Dermis microvascular lymphatic vessel endothelial cell (primary cell): ENCODE measurements around the gene TKFC. TPM values are rescaled to one million over a fixed set of nuclear protein-coding genes. Genes with fewer than 3 reads are reported as not detected.
A peak's percentile ranks its signal among the peaks of the same experiment; 100 is the strongest.

Experiments
- DNase-seq, 2 donors: peaks; one replicate each; pipeline versions ENCODE4 v3.0.0 to v3.0.0-alpha.2; 2010; ENCODE audit warnings: low read depth in 2 of 2
- total RNA-seq: library from RNA; depleted of rRNA; stranded (reverse); fragments of >200 nt; gene quantifications from 2 replicates; pipeline ENCODE4 v1.2.1, GENCODE V29; 2014

TKFC gene
- total RNA-seq, 1 donor from 2014 or later, result 13.2 TPM

DNA sequence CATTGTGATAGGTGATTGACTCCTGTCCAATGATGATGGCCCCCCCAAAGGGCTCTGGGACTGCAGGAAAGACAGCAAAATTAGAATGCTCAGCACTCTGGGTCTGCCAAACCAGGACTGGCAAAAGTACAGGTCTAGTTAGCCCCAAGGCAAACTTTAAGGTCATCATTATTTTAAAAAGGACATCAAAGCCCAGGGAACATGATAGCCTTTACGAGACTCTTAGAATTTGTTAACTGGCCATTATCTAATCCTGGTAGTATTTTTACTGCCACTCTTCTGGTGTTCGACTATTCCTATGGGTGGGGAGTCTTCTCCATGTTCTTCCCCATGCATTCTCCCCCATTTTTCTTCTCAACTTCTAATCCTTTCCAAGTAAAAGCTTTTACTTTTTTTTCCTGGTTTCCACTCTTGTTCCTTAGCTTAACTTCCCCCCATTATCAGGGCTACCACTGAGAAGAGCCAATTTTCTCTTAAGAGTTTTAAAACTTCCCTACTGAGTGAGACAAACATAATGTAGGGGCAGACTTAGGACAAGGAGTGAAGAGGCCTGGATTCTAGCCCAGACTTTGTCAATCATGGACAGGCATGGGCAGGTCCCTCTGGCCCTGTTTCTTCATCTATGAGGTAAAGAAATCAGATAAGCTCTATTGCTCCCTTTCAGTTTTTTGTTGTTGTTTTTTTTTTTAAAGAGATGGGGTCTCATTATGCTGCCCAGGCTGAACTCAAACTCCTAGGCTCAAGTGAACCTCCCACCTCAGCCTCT lies 7.2 kb upstream of the TKFC start:
- no peak for DNase-seq

GRCh38 chr11:61327669-61328071 lies 5.4 kb upstream of the TKFC start:
- DNase-seq, result no peak

DNA sequence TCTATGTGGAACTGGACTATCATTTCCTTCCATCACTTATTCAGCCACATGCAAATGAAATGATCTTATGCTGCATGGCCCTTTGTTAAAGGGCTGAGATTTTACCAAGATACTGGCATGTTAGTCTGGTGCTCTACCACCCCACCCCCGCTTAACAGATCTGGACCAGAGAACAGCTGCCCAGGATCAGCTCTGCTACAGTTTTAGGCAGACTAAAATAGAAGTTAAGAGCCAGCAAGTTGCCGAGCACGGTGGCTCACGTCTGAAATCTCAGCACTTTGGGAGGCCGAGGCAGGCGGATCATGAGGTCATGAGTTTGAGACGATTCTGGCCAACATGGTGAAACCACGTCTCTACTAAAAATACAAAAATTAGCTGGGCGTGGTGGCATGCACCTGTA lies 4.7 kb upstream of the TKFC start:
- no peak for DNase-seq

GRCh38 chr11:61329871-61330270 lies 3.2 kb upstream of the TKFC start:
- no peak for DNase-seq

GRCh38 chr11:61331651-61332050 lies 1.4 kb upstream of the TKFC start:
- DNase-seq, result no peak

- DNase-seq, result peak in 1 of 2 donors; percentile 42
Observed at GRCh38 chr11:61332281-61332796, 689 bp upstream of the TKFC start.

DNA sequence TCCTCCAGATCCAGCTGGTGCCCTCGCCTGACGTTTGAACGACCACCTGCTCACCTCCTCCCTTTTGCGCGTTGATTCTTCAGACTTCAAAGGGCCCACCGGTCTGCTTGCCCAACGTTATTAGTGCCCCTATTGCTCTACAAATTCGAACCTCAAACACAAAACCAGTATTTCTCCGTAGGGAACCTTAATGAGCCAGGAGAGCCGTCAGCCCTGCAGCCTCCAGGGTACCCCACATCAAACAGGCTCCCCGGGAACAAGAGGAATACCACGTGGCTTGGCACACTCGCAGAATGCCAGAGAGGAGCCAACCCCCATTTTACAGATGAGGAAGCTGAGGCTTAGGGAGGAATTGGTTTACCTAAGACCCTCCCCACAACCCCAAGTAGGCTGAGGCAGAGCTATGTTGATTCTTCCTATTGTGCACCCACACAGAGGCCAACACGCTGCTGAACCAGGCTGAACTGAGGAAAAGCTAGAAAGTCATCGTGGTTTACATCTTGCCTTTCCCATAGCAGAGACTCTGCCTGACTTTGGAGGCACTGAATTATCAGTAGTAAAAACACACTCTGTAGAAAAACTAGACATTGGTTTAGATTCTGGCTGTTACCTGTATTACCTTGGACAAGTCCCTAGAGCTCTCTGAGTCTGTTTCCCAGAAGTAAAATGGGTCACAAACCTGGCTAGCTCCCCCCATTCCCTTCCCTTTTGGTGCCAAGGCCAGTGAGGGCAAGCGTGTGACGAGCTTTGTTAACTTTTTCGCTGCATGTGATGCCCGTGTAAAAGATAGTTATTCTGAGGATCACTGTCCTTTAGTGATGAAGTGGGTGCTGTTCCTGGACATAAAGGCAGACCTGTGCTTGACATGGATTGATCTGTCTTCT lies 764 bp downstream of the TKFC start:
- DNase-seq, result no peak

DNA sequence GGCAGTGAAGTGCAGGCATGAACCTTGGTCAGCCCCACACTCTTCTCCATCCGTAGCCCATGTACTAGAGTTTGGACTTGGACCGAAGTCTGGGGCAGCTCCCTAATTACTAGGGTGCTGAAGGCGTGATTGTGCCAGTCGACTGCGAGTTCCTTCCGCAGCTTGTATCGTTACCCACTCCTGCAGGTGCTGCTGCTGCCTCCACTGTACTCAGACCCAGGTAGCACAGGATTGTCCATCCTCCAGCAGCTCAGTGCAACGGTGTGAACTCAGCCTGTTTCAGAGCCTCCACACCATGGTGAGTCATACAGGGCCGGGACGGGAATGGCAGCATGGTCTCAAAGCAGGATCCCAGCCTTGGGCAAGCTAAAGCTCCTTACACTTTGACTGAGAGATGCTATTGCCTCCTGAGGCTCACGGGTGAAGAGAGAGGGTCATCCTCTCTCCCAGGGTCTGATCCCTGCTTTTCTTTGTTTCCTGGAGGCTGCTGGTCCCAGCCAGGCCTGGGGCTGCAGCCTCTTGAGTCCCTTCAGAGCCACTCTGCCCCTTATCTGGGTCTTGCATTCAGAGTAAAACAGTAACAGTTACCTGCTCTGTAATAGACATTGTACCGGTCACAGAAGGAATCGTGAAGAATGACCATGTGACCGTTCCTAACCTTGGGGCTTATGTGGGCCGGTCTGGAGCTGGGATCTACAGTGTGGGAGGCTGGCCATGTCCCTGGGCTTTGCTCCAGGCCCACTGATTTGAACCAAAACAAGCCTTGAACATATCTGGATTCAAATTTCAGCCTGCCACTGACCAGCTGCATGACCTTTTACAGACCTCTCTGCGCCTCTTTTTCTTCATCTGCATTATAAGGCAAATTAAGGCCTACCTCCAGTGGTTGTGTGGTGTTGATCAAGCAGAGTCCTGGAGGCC lies 1.7 kb downstream of the TKFC start:
- no peak for DNase-seq

GRCh38 chr11:61335355-61335710 lies 2.3 kb downstream of the TKFC start:
- DNase-seq, result no peak

GRCh38 chr11:61336171-61336935 lies 3.3 kb downstream of the TKFC start:
- peak; percentile 64 to 80 for DNase-seq

DNA sequence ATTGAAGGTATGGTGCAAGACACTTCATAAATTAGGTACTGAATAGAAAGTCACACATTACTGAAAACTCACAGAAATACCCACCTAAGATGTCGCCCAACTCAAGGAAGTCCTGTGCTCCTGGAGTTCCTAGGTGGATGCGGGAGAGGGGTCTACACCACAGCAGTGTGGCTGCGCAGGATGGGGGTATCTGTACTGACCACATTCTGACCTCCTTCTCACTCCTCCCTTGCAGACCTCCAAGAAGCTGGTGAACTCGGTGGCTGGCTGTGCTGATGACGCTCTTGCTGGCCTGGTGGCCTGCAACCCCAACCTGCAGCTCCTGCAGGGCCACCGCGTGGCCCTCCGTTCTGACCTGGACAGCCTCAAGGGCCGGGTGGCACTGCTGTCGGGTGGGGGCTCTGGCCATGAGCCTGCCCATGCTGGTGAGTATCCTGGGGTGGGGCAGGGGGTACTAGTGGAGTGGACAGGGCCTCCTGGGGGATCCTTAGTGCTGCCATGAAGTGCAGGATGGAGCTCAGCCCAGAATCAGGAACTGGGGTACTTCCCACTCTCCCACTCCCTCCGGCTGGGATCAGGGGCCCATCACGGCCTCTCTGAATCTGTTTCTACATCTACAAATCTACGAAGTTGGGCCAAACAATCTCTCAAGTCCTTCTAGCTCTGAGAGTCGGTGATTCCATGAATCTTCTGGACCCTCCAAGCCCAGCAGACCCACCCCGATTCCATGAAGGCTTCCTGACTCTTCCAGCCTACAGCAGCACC lies 4.9 kb downstream of the TKFC start:
- no peak for DNase-seq

- no peak for DNase-seq
Observed at GRCh38 chr11:61338783-61339489, 5.9 kb downstream of the TKFC start.

DNA sequence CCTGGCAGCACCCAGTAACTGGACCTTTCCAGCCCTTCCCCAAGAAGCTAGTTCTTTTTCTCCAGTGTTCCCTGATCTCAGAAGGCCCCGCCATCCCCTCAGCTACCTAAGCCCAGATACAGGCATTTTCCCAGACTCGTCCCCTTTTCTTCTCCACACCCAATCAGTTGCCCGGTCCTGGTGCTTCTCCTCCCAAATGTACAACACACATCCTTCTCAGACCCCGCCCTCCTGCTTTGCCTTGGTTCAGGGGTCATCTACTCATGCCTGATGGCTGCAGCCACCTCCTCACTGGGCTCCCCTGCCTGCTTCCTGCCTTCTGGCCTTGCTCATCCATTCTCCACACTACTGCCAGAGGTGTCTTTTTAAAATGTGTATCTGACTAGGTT lies 6.5 kb downstream of the TKFC start:
- DNase-seq, result no peak

- no peak for DNase-seq
Observed at GRCh38 chr11:61340979-61341378, 8.0 kb downstream of the TKFC start.

DNA sequence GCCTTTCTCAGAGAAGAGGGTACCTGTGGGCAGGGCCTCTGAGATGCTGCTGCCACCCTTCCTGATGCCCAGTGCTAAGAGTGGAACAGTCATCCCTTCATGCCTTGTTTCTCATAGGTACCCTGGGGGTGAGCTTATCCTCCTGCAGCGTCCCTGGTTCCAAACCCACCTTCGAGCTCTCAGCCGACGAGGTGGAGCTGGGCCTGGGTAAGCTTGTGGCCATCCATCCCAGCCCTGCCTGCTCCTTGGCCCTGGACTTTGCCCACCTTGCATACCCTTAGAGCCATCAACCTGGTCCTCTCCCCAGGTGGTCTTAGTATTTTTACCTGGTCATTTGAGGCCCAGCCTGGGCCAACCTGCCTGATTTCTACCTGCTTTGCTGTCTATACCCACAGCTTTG lies 8.7 kb downstream of the TKFC start:
- no peak for DNase-seq

GRCh38 chr11:61342207-61342803 lies 9.3 kb downstream of the TKFC start:
- DNase-seq, result no peak

- DNase-seq, result no peak
Observed at GRCh38 chr11:61343792-61344745, 11.0 kb downstream of the TKFC start.

GRCh38 chr11:61345170-61345610 lies 12.2 kb downstream of the TKFC start:
- no peak for DNase-seq
